ENCODE data around the gene PNMT. TPM values are rescaled to one million over a fixed set of nuclear protein-coding genes. Genes with fewer than 3 reads are reported as not detected.
A peak's percentile ranks its signal among the peaks of the same experiment; 100 is the strongest.

PNMT gene
- total RNA-seq, 1 experiment from 2014 or later = 2.4 TPM

- intact Hi-C loops (cut with micrococcal nuclease; ENCODE audit: unreplicated experiment) (loop anchor here (5.0 kb wide), 1 partner anchor 125 kb away; no protein-coding TSS in a partner anchor), in situ Hi-C loops (cut with HindIII; ENCODE audit: low pct_unique_long_range_greater_than_20kb, low sequenced_read_pairs) (no loop called here)
- ATAC-seq = no peak
- CTCF ChIA-PET = interaction anchor here (0.6 kb wide), 2 partner anchors 44 to 73 kb away, joined by 4 read pairs; partner anchors contain the start of gene ERBB2
- POLR2A ChIA-PET = no interaction called here
- DNase-seq (ENCODE audit: low read depth, low spot score) = no peak
- Histone ChIP-seq H3K9me3 (ENCODE audit: control insufficient read depth, insufficient read depth, low read depth, low read length) (no peaks in the 10 kb centered on the region), H3K4me3 (ENCODE audit: low read depth in 2 of 2, low read length in 2 of 2) (peak overlapping the region; percentile 38 to 52), H3K36me3 (ENCODE audit: control insufficient read depth, insufficient read depth, low read length) (no peaks in the 10 kb centered on the region), H3K27me3 (ENCODE audit: control insufficient read depth, insufficient read depth, low read length) (no peaks in the 10 kb centered on the region), H3K27ac (ENCODE audit: low read length) (peak overlapping the region; percentile 48), H3K4me1 (ENCODE audit: control insufficient read depth, insufficient read depth, low read length) (peaks cover 16% of the 10 kb centered on the region)
- TF ChIP-seq REST (IDR thresholded peaks at IDR 0.05; ENCODE audit: insufficient read depth in 1 of 2, low read depth in 2 of 2, low read length in 1 of 2) = no peak
- no peak for TF ChIP-seq POLR2AphosphoS5 (IDR thresholded peaks at IDR 0.05; ENCODE audit: low read depth, low read length)
- no peak for TF ChIP-seq CTCF (IDR thresholded peaks at IDR 0.05)
- no peak for TF ChIP-seq SIN3A (IDR thresholded peaks at IDR 0.05; ENCODE audit: borderline replicate concordance, insufficient read depth, low read depth, low read length)
- no peak for TF ChIP-seq TCF7L2 (IDR thresholded peaks at IDR 0.05; ENCODE audit: low read depth, low read length)
- BruUV-seq (replicated peaks) = TSS peak; percentile 94
Measured at GRCh38 chr17:39627047-39627711, 41.1 kb upstream of the PNMT start.

- peaks cover 17% of the 10 kb centered on the region for H3K4me1 ChIP-seq (ENCODE audit: control insufficient read depth, insufficient read depth, low read length)
- peak overlapping the region in 1 of 2 experiments; percentile 26; a peak in 2 of 4 replicates for H3K4me3 ChIP-seq (ENCODE audit: low read depth in 2 of 2, low read length in 2 of 2)
- TF ChIP-seq SIN3A (IDR thresholded peaks at IDR 0.05; ENCODE audit: borderline replicate concordance, insufficient read depth, low read depth, low read length) = no peak
- TF ChIP-seq TCF7L2 (IDR thresholded peaks at IDR 0.05; ENCODE audit: low read depth, low read length) = no peak
- no peak for TF ChIP-seq REST (IDR thresholded peaks at IDR 0.05; ENCODE audit: insufficient read depth in 1 of 2, low read depth in 2 of 2, low read length in 1 of 2)
- no peak for TF ChIP-seq POLR2AphosphoS5 (IDR thresholded peaks at IDR 0.05; ENCODE audit: low read depth, low read length)
- no peak for TF ChIP-seq CTCF (IDR thresholded peaks at IDR 0.05)
- ATAC-seq (no peak), DNase-seq (ENCODE audit: low read depth, low spot score) (no peak)
- ChIA-PET CTCF (interaction anchor here (0.6 to 0.8 kb wide), 6 partner anchors 8 to 726 kb away, joined by 3 to 8 read pairs (median 4); partner anchors contain the start of gene ERBB2), POLR2A (interaction anchor here (0.7 kb wide), 1 partner anchor 35 kb away, joined by 4 read pairs; no protein-coding TSS in a partner anchor)
- intact Hi-C loops (cut with micrococcal nuclease; ENCODE audit: unreplicated experiment) (loop anchor here (5.0 kb wide), 1 partner anchor 124 kb away; no protein-coding TSS in a partner anchor), in situ Hi-C loops (cut with HindIII; ENCODE audit: low pct_unique_long_range_greater_than_20kb, low sequenced_read_pairs) (no loop called here)
- H3K9me3 ChIP-seq (ENCODE audit: control insufficient read depth, insufficient read depth, low read depth, low read length) = no peaks in the 10 kb centered on the region
- H3K27me3 ChIP-seq (ENCODE audit: control insufficient read depth, insufficient read depth, low read length) = no peaks in the 10 kb centered on the region
- BruUV-seq (replicated peaks) = no TSS peak
- no peak overlapping the region; the same call in 1 of the 2 replicates for H3K27ac ChIP-seq (ENCODE audit: low read length)
- H3K36me3 ChIP-seq (ENCODE audit: control insufficient read depth, insufficient read depth, low read length) = no peaks in the 10 kb centered on the region
Measured at GRCh38 chr17:39627712-39628516, 40.3 kb upstream of the PNMT start.
